ENCODE data around the gene GDNF.

GDNF gene

GRCh38 chr5:37847978-37848425 is 8.2 kb upstream of the GDNF start:
- DNase-seq (ENCODE audit: low read depth in 2 of 2): no peak

- no peak for DNase-seq (ENCODE audit: low read depth in 2 of 2)
Measured at GRCh38 chr5:37846786-37847310, 7.0 kb upstream of the GDNF start.

GRCh38 chr5:37844009-37844408 is 4.2 kb upstream of the GDNF start:
- no peak for DNase-seq (ENCODE audit: low read depth in 2 of 2)

- DNase-seq (ENCODE audit: low read depth in 2 of 2): no peak
Measured at GRCh38 chr5:37842048-37842447, 2.2 kb upstream of the GDNF start.

GRCh38 chr5:37841203-37841602 is 1.4 kb upstream of the GDNF start:
- DNase-seq (ENCODE audit: low read depth in 2 of 2): no peak

GRCh38 chr5:37840053-37841034 is 503 bp upstream of the GDNF start:
- DNase-seq (ENCODE audit: low read depth in 2 of 2): no peak

- DNase-seq (ENCODE audit: low read depth in 2 of 2): no peak
Measured at GRCh38 chr5:37838933-37839341, 904 bp downstream of the GDNF start.

GRCh38 chr5:37838152-37838932 is 1.5 kb downstream of the GDNF start:
- no peak for DNase-seq (ENCODE audit: low read depth in 2 of 2)

GRCh38 chr5:37837414-37838032 is 2.3 kb downstream of the GDNF start:
- DNase-seq (ENCODE audit: low read depth in 2 of 2): no peak

GRCh38 chr5:37836592-37837413 is 3.0 kb downstream of the GDNF start:
- DNase-seq (ENCODE audit: low read depth in 2 of 2): no peak

GRCh38 chr5:37836235-37836591 is 3.6 kb downstream of the GDNF start:
- DNase-seq (ENCODE audit: low read depth in 2 of 2): no peak

GRCh38 chr5:37835380-37835973 is 4.4 kb downstream of the GDNF start:
- no peak for DNase-seq (ENCODE audit: low read depth in 2 of 2)

- no peak for DNase-seq (ENCODE audit: low read depth in 2 of 2)
Measured at GRCh38 chr5:37834542-37835379, 5.1 kb downstream of the GDNF start.

- no peak for DNase-seq (ENCODE audit: low read depth in 2 of 2)
Measured at GRCh38 chr5:37833990-37834389, 5.9 kb downstream of the GDNF start.

GRCh38 chr5:37831821-37832534 is 7.9 kb downstream of the GDNF start:
- no peak for DNase-seq (ENCODE audit: low read depth in 2 of 2)

GRCh38 chr5:37830348-37830747 is 9.5 kb downstream of the GDNF start:
- DNase-seq (ENCODE audit: low read depth in 2 of 2): no peak

- DNase-seq (ENCODE audit: low read depth in 2 of 2): no peak
Measured at GRCh38 chr5:37825334-37825915, 14.4 kb downstream of the GDNF start.

- DNase-seq (ENCODE audit: low read depth in 2 of 2): no peak
Measured at GRCh38 chr5:37823433-37824152, 16.2 kb downstream of the GDNF start.

Data from stimulated activated CD8-positive, alpha-beta memory T cell treated with anti-CD3 and anti-CD28 coated beads, Interleukin-2, amount 100 ng/mL, for 1 hour (primary cell).